ENCODE data around the gene DAPK2.

Gene DAPK2

DNA sequence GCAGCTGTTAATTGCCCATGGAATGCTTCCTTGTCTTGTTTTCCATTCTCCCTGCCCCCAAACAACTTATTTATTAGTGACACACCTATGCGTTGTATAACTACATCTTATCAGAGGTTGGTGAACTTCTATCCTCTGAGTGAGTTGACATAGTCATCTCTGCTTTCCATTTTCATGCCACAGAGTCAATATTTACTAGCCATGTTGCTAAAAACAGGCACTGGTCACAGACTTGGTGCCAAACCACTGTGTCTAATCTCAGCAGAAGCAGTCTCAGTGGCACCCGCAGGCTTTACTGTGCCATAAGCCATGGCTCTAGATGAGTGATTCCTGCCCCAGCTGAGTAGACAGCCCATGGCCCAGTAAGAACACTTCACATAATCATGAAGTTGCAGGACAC, 26.5 kb downstream of the DAPK2 start:
- DNase-seq: no peak

DNA sequence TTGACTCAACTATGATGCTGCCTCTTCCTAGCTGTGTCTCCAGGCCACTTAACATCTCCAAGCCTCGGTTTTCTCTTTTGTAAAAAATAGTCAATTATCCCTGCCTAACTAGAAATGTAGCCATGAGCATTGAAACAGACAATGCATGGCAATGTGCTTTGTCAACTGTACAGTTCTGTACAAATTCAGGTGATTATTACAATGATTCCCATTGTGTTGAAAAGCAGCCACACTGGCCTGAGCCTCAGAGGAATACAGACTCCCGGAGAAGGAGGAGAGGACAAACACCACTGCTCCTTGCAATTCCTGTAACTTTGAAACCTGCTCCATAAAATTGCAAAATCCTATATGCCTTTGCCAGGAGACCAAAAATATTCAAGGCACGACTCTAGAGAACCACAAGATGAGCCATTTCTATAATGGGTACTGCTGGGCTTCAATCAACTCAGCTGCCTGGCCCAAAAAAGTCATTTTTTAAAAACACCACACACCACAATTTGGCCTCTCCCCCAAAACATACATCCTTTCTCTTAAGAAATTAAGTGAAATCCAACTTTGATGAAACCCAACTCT, 28.6 kb downstream of the DAPK2 start:
- no peak for DNase-seq

DNA sequence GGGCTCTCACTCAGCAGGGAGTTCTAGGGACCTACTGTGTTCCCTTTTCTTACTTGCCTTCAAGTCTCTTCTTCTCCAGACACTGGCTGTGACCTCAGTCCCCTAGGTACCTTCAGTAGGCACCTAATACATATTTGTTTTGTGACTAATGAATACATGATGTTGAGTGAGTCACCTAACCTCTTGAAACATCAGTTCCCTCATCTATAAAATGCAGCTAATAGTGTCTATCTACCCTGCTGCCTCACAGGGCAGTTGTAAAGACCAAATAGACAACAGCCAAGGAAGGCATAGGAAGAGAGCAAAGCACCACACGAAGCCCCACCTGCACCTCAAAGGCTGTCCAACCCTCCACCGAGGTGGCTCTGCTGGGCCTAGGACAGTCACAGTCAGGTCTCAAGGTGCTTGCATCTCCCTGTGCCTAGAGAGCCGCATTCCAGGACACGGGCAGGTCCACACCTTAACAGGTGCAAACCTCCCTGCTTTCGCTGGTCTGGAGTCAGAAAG, 29.1 kb downstream of the DAPK2 start:
- no peak for DNase-seq

DNA sequence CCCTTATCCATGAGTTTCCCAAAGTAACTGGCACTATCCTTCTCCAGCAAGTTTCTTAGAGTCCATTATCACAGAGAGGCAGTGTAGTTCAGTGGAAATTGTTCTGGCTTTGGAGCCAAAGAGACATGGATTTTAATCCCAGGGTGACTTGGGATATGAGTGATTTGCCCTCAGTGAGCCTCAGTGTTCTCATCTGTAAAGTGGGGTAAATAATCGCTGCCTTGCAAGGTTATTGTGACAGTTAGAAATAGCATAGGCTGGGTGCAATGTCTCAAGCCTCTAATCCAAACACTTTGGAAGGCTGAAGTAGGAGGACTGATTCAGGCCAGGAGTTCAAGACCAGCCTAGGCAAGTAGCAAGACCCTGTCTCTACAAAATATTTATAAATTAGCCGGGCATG, 30.0 kb downstream of the DAPK2 start:
- no peak for DNase-seq

DNA sequence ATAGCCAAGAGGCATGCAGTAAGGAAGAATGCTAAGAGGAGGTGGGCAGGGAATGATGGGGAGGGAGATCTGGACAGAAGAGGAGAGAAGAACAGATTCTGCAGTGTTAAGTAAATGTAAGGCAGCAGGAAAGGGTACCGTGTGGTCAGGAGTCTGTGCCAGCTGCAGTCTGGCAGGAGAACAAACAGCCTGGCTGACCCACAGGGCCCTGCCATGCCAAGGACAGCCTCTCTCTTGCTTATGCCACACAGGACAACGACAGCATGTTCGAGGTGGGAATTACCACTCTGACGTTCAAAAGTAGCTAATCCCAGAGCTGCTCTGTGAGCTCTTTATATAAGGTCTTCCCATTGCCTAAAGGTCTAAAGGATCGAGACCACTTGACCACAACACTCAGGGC, 31.3 kb downstream of the DAPK2 start:
- DNase-seq: no peak

DNA sequence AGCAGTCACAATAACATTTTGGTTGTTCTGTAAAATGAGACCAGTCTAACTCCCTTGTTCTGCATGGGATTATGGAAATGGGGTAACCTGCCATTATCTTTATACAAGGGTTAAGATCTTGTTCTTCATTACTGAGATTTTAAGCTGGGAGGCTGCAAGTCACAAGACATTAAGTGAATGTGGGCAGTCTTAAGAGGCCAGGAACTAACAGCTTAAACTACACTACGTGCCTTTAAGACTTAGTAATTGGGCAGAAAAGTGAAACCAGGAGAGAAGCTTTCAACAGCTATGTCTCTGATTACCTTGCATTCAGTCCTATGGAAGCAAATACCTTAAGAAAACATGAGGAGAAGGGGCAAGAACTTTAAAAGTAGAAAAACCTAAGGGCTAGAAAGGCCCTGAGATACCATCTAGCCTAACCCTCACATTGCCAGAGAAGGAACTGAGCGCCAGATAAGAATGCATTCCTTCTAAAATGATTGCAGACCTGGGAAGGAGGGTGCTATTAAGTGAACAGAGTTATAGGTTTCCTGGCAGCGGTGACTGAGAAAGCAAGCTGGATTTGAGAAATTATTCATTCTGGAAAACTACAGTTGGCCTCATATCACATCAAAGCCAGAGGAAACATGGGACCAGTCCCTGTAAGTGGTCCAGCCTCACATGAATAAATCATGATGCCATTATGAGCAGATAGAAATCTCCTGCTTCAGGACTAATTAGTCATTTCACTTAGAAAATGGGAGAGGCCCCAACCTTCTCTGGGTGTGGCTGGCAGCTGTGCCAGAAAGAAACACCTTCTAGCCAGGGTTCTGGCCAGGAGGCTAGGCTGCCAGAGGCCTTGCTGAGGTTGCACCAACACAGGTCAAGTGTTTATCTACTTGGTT, 32.9 kb downstream of the DAPK2 start:
- DNase-seq: no peak

DNA sequence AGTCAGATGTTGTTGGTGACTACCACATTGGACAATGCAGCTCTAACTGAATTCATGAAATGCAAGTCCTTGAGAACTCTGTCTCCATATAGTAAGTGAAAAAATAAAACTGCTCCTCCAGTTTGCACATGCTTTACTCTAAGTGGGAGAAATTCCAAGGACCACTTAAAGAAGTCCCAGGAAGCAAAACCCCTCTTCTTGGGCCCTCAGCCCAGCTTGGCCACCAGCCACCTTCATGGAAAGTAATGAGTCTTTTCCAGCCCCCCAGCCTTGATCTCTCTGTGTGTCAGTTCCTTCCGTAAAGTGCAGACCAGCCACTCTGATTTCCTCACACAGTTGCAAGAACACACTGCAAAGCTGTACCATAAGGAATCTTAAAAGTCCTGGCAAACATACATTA, 34.5 kb downstream of the DAPK2 start:
- DNase-seq: no peak

DNA sequence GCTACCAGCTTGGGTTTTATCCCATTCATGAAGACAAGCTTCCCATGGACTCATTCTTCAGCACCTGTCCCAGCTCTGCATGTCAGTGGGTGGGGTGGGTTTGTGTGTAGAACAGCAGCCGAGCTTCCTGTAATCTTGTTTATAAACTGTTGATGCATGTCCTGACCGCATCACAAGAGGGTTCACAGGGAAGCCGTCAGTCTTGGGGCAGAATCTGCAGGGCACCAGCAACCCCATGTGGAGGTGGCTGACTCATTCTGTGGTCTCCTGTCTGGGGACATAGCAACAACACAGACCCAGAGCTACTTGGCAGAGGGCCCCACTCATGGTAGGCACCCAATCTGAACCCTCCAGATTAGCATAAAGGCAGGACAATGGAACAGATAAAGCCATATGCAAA, 35.6 kb downstream of the DAPK2 start:
- no peak for DNase-seq

DNA sequence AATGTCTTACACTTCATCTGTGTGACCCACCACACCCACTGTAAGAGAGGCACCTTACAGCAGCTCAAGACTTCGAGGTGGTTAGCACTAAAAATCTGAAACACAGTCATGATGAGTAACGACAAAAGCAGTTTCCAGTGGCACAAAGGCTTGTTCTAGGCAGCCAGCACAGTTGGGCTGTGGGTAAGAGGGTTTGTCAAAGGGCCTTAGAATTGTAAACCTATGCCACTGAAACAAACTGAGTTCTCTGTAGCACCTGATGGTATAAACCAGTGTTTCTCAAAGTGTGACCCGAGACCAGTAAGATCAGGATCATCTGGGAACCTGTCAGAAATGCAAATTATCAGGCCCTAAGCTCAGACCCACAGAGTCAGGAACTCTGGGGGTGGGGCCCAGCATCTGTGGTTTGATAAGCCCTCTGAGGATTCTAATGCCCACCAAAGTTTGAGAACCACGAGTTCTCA, 36.5 kb downstream of the DAPK2 start:
- DNase-seq: no peak

DNA sequence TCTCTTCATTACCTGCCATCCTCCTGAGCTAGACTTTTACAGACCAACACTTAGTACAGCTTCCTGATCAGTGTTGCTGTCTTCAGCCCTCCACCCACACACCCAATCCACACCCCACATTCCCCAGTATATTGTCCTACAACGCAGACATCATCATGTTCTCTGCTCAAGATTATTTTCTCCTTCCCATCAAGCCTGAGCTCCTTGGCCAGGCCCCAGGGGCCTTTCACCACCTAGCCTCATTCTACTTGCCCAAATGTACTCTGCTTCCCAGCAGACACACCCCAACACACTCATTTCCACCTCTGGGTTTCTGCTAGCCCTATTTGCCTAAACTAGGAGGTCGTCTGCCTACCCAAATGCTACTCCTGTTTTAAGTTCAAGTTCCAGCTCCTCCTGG, 37.0 kb downstream of the DAPK2 start:
- DNase-seq: no peak

DNA sequence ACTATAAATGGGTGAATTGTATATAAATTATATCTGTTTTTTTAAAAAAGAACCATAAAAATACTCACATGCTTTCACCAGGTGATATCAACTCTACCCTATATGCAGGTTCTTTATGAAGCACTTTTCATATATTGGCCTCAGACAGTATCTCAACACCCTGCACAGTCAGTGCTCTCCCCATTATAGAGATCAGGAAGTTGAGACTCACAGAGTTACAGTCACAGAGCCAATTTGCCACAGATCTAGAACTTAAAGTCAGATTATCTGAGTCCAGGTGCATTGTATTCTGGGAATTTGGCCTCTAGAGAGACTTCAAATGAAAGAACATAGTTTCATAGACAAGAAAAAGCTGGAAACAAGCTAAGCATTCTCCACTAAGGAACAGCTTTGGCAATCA, 38.1 kb downstream of the DAPK2 start:
- no peak for DNase-seq

DNA sequence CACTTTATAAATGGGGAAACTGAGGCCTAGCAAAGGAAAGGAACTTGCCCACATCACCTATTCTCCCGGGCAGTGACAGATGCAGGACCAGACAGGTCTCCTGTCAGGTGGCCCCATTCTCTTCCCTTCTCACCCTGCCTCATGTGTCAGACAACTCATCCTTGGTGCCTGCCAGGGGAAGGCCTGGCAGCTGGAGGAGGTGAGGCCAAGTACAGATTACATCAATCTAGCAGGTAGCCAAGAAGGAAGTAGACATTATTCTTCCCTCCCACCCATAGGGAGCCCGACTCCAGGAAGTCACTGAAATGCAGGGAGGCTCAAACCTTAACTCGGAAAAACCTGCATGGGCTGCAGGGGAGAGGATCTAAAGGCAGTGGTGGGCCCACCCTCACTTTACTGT, 39.6 kb downstream of the DAPK2 start:
- DNase-seq: no peak

DNA sequence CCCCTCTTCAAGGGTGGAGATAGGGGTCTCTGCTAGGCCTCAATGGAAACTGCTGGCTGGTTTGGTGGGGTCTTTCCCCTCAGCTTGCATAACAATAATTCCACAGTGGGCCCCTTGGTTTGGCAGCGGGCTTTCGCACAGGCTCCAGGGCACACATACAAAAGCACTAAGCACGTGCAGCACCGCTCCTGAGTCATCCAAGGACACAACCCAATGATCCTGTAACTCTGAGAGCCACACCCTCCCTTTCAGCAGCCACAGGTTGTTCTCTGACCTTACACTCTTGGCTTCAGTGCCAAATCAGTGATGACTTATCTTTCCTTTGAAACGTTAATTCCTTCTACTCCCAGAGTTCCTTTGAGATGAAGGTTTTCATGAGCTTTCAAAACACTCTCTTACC, 41.7 kb downstream of the DAPK2 start:
- DNase-seq: no peak

DNA sequence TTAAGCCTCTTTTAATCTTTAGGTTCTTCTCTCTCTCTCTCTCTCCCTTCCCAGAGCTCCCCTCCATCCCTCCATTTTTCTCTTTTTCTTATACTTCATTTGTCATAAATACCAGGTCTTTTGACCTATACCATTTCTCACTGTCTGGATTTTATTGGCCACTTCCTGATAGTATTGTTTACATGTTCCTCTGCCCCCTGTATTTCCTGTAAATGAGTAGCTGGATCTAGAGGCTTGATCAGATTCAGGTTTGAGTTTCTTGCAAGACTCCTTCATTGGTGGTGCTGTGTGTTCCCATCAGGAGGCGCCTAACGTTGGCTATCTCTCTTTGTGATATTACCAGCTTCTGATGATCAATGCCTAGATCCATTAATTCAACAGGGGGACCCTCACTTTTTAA, 42.2 kb downstream of the DAPK2 start:
- no peak for DNase-seq

DNA sequence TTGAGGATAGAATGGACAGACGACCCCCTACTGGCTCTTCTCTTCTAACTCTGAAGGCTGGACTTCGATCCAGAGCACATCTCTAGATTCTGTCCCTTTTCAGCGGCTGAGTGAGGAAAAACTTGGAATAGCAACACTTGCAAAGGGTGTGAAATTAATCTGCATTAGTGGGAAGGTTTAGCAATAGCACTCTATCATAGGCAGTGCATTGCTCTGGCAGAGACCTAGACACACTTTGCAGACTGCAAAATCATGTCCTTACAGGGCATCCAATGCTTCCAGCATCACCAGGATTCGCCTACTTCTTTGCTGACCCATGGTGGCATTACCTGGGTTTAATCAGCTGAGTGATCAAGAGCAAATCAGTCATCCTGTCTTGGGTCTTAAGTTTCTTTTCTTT, 43.1 kb downstream of the DAPK2 start:
- no peak for DNase-seq

DNA sequence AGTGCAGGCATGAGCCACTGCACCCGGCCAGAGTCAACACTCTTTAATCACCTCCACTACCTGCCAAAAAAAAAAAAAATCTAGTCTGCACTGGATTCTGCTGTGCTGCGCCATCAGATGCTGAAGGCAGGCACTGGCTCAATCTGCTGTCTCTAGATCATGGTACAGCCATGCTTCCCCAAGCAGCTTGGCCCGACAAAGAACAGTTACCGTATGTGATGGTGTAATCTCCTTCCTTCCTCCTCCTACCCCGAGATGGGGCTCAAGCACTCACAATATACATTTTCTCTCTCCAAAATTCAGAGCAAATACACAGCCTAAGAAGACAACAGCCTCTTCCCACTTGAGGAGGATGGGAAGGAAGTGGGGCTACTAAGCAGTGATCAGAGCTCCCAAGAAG, 45.1 kb downstream of the DAPK2 start:
- DNase-seq: no peak

DNA sequence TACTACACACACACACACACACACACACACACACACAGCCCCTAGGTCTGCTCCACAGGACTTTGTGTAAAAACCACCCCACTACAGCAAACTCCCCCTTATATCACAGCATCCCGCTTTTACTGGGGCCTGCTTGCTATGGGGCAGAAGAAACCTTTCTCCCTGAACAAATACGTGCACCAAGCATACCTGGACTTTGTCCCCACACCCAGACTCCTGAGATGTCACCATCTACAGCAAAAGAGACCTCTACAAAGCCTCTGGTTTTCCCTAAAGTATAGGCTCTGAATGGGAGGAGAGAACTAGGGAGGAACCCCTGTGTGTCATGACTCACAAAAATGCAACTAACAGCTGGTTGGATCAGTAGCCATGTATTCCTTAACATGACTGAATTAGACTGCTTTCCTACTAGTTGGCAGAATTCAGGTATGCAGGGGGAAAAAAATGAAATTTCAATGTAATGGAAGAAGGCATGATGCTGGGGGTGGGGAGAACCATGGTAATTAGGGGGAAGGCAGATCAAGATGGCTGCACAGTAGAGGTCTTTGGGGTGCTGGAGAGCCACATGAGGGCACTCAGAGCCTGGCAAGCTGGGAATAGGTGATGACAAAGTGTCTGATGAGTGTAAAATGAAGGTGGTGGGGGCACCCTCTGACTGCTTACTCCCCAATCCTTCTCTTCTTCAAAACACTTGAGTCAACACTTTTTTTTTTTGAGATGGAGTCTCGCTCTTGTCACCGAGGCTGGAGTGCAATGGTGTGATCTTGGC, 45.9 kb downstream of the DAPK2 start:
- no peak for DNase-seq

DNA sequence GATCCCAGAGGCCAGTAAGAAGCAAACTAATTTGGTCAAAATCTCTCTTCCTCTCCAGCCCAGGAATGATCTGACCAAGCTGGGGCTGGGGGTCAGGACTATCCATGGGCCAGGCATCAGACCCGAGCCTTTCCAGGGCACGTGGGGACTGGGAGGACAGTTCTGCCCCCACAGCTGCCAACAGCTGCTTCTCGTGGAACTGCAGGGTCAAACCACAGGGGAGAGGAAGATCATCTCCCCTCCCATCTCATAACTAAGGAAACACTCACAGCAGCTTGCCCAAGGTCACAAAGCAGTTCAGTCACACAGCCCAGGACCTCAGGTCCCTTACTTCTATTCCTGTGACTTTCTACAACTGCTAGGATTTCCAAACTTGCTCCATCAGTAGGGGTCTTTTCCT, 47.1 kb downstream of the DAPK2 start:
- DNase-seq: no peak

DNA sequence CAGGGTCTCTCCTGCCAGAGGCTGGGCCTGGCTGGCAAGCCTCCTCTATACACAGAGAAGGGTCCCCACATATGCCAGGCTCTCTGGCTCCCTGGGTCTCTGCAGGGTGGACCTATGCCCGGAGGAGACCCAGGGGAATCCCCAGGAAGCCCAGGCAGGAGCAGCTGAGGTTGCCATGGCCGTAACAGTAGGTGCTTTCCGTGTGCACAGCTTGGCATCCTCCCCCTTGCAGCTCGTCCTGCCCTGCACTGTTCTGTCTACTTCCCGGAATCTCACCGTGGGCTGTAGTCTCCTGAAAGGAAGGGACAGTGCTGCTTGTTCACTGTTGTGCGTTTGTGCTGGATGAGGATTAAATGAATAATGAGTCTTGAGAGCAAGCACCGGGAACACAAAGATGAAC, 47.8 kb downstream of the DAPK2 start:
- DNase-seq: no peak

DNA sequence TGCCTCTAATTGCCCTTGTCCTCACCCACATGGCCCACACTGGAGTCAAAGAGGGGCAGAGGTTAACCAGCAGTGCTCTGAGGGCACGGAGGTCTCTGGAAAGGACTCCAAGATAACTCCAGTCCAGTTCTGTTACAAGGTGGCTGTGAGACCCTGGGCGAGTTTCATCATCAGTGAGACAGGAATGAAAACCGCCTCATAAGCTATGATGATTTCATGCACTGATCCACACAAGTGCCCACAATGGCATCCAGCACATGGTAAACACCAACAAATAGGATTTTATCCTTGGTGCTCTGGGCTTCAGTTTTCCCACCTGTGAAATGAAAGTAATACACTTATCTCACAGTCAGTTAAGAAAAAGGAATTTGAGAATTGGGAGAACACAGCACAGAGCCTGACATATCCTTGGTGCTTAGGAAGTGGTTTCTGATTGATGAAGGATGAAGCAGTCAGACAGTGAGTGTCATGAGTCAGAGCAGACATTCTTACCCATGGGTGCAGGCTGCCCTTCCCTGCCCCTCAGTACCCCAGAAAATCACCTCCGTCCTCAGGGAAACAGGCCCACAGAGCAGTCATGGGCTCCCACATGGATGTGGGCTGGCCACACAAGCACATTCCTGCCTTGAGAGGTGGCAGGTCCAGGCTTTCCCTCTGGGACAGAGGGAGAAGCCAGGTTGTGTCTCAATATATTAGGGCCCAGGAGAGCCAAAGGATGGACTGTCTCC, 48.4 kb downstream of the DAPK2 start:
- DNase-seq: no peak

DNA sequence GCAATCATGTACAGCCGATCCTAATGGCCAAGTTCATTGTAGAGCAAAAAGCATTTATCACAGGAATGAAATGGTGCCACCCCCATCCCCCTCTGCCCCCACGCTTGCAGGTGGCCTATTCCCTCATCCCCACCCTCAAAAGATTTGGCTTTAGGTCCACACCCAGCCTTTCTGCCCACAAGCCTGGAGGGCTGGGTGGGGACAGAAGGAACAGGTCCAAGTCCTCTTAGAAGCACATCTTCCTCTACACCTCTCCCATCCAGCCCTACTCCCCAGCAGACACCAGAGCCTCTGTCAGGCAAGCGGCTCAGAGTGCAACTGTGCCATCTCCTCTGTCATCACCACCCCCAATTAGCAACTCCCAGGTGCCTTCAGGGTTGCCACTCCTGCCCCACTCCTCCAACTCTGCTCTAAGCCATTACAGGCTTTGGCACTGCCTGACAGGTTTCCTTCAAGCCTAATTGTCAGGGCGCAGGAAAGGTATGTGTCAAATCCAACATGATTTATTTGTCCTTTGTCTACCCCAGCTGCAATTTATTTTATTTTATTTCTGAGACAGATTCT, 49.4 kb downstream of the DAPK2 start:
- no peak for DNase-seq

DNA sequence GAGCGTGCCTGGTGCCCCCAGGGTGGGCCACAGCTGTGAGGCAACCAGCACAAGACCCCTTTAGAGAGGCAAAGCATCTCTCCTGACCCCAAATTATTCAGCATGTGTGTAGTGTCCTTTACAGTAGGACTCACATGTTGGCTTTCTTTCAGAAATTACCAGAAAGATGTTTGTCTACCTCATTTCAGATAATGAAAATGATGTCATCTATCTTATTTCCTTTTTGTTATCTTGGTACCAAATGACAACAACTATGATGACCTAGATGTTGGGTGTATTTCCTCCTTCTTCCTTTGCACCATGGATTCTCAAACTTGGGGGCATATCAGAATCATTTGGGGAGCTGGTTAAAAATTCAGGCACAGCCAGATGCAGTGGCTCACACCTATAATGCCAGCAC, 50.5 kb downstream of the DAPK2 start:
- no peak for DNase-seq
